Measurements from ENCODE around the gene RAD18.
A peak's percentile ranks its signal among the peaks of the same experiment; 100 is the strongest.

Gene RAD18, protein sequence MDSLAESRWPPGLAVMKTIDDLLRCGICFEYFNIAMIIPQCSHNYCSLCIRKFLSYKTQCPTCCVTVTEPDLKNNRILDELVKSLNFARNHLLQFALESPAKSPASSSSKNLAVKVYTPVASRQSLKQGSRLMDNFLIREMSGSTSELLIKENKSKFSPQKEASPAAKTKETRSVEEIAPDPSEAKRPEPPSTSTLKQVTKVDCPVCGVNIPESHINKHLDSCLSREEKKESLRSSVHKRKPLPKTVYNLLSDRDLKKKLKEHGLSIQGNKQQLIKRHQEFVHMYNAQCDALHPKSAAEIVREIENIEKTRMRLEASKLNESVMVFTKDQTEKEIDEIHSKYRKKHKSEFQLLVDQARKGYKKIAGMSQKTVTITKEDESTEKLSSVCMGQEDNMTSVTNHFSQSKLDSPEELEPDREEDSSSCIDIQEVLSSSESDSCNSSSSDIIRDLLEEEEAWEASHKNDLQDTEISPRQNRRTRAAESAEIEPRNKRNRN

DNA sequence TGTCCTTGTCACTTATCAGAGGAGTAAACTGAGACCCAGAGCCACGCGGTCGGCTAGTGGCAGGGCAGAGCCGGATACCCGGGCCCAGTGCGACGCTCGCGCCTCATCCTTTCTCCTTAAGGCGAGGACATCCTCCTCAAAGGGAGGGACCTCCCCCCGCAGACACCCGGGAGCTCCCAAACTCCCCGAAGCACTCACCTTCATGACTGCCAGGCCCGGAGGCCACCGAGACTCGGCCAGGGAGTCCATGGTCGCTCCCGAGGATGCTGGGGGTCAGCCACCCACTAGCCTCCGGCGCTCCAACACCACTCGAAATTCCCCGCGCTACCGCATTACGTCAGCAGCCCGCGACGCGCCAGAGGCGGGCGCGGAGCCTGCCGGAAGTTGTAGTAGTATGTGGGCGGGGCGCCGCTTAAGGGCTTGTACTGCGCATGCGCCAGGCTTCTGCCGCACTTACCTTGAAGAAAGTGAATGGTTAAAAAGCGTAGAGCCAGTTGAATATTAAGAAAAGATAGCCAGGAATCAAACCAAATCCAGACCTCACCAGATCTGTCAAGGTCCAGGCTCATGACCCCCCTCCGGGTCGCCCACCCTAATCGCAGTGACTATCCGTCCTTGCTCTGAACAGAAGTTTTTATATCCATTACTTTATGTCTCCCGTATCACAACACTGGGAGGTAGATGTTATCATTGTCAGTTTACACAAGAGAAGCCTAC, at the start of gene RAD18:
TSS of gene RAD18 (minus strand) at position 336 of the 717 bp plus-strand sequence. CDS start at position 249, 87 bp downstream.
- DNase-seq (ENCODE audit: low read depth), result peak; percentile 85

DNA sequence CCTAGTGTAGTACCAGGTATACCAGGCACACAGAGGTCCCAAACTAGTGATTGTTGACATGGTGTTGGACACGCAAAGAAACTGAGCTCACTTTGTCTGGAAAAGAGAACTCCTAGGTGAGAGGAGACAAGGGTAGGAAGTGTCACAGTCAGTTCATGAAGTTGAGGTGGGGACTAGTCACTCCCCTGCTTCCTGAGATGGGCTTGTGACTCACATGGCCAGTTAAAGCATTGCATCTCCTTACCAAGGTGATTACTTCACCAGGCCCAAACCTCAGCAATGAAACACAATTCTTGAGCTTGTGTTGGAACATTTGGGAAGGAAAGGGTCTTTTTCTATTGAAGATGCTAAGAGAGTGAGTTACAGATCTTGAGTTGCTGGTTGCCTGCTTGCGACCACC, 49.2 kb upstream of the RAD18 start:
- DNase-seq (ENCODE audit: low read depth), result no peak

DNA sequence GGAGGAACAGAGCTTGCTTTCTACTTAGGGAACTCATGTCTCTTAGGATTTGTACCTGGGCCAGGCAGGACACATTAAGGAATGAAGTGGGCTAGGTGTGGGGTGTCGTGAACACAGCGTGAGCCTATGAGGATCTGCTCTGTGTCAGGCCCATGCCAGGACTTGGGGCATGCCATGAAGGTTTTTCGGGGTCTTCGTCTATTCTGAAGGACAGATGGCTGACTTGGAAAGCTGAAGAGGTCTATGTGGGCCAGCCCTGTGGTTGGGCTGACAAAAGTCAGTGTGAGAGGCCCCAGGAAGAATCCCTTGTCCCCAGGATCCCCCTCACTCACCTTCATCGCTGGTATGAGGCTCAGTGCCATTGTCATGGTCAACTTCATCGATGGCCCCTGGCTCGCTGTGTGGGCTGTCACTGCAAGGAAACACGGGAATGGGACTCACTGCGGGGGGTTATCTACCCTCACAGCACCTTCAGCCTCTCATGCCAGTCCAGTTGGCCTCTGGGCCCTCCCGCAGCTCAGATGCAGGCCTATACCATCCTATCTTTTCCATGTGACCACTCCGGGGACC, 46.8 kb upstream of the RAD18 start:
- DNase-seq (ENCODE audit: low read depth), result no peak

DNA sequence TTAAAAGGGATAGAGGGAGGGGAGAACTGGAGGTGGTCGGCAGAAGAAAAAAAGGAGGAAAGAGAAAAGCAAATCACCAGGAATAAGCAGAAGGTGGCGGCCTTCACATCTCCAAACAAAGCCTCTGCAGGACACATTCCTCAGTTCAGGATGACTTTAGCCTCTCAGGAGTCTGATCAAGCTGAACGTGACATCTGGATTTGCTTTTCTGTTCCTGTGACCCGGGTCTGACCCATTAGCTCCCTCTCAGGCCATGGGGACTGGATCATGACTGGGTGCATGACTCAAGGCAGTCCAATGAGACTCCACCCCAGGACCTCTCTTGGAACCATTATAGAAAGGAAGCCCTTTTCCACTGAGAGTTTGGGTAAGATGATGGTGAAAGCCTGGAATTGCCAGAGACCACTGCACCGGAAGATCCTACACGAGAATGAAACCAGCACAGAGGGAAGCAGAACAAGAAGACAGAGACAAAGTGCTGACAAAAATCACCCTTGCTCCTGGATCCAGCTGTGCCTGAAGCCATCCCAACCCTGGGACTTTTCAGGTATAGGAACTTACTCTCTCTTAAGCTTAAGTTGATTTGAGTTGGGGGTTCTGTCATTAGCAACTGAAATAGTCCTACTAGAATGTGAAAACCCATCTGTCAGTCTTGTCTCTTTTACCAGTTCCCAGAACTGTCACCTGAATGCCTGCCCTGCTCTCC, 45.4 kb upstream of the RAD18 start:
- no peak for DNase-seq (ENCODE audit: low read depth)

DNA sequence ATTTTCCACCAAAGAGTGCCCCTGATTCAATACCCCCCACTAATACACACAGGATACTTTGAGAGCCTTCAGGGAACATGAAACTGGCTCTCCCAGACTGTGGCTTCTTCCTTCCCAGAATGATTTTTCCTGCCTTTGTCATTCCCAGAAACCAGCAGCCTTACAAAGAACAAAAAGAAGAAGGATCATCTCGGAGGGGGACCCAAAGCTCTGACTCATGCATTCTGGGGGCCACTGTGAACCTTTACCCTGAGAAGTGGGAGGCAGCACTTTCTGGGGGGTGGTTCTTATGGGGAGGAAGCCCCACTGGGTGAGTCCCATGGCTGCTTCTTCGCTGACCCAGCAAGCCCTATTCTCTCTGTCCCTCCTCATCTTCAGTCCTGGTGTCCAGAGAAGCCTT, 44.7 kb upstream of the RAD18 start:
- DNase-seq (ENCODE audit: low read depth), result no peak

DNA sequence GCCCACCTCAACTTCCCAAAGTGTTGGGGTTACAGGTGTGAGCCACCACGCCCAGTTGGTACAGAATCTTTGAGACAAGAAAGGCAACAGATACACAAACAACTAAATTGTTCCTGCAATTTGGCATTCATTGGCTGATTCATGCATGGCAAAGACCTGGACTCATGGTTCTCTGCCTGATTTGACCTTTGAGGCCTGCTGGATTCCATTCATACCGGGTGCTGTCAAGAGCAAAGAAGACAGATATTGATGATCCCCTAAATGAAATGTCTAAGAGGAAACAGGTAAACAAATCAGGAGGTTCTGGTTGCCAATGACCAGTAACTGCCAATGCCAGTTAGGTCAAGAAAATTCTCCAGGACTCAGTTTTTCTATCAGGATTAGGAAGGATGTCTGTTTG, 43.9 kb upstream of the RAD18 start:
- no peak for DNase-seq (ENCODE audit: low read depth)

DNA sequence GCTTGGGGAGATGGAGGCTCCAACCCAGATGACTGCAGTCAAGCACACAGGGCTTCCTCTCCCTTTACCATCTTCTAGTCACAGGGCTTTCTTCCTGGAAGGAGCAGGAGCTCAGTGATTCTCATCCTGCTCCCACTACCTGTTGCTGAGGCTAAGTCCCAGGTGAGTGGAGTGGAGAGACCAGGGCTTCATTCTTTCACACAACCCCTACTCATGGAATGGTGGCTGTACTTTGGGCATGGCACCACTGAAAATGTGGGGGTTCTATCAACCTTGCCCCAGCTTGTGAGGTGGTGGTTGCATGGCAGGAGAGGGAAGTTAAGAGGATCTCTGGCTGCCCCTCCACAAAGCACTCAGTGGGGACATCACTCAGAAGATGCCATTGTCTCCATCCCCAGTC, 36.8 kb upstream of the RAD18 start:
- DNase-seq (ENCODE audit: low read depth), result no peak

DNA sequence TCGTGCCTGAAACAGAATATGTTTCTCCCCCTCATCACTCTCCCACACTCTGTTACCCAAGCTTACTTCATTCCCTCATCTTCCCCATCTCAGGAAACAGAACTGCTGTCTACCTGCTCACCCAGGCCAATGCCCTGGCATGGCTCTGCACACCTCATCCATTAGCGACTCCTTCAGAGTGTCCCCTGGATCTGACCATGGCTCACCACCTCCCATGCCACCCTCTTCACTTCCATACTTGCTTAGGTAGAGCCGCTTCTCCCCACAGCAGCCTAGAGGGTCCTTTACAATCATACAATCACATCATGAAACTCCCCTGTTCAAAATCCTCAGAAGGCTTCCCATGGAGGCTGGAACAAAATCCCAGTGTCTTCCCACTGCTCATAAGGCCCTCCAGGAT, 33.9 kb upstream of the RAD18 start:
- DNase-seq (ENCODE audit: low read depth), result no peak

DNA sequence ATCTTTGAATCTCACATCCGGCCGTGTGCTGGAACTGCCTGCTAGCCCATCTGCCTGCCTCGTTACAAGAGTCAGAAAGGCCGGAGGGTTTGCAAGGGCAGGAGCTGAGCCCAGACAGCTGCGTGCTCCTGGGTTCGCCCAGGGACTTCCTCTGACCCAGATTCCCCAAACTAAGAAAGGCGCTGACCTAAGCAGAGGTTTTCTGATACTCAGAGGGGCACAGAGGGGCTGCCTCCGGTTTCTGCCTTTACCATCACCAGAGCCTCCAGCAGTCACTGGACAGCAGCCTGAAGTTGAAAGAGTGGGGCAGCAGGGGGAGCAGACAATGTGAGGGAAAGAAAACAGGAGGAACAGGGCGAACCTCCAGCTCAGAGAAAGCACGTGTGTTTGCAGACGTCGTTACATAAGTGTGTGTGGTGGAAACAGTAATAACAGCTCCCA, 33.4 kb upstream of the RAD18 start:
- no peak for DNase-seq (ENCODE audit: low read depth)

DNA sequence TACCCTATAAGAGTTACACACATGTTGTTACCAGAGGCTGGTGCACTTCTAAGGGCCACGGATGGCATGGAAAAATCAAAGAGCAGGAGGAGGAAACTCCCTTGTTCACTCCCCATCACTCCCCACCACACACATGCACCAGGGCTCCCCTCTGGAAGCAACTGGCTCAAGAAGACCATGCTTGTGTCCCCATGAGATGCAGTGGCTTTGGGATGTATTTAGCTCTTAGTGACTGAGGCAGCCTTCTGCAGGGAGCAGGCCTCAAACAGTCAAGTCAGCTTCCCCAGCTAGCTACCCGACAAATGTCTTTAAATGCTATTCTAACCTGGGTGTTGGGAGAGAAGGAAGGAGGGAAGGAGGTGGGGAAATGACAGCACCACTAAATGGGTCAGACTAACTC, 32.9 kb upstream of the RAD18 start:
- no peak for DNase-seq (ENCODE audit: low read depth)

DNA sequence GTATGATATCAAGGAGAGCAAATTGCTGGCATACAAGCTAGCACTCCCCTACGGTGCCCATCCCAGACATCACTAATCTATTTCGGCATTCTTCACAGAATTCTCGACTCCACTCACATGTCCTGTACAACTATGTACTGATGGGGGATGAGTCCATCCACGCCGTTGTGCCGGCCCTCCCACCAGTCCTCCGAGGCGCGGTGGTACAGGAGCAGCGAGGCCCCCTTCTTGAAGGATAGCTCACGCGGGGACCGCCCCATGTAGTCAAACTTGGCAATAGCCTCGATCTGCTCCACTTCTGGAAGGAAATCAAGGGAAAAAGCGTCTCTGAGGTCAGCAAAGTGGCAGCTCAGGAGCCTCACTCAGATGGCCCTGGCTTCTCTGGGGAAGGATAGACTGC, 31.0 kb upstream of the RAD18 start:
- DNase-seq (ENCODE audit: low read depth), result no peak

DNA sequence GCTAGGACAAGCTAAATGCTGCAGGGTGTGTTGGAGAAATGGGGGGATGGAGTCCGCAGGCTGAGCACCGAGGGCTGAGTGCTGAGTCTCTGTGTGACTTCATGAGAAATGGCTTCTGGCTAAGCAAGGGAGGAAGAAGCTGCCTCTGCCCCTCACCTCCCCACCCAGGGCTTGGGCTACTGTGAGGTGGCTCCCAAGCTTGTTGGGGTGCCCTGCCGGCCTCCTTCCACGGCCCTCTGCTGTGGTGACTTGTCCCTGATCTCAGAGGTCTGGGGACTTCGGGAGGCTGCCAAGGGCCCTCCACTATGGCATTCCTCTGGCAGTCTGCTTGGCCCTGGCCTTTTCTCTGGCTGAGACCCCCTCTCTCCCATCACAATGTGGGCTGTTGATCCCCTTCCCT, 30.1 kb upstream of the RAD18 start:
- no peak for DNase-seq (ENCODE audit: low read depth)

DNA sequence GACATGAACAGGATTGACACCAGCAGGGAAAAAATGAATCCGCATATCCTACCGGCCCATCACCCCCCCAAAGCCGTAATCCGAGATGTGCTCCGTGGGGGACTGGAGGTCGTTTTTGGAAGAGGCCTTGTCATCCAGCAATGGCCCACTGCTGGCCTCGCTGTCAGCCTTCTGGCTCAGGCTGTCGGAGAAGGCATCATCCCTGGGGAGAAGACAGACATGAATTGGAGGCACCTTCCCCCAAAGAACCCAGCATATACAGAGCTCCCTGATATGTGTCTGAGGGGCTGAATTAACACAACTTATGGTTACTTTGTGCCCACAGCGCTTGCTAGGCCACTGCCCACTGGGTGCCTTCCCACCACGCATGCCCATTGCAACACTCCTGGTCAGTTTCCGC, 29.6 kb upstream of the RAD18 start:
- DNase-seq (ENCODE audit: low read depth), result no peak

DNA sequence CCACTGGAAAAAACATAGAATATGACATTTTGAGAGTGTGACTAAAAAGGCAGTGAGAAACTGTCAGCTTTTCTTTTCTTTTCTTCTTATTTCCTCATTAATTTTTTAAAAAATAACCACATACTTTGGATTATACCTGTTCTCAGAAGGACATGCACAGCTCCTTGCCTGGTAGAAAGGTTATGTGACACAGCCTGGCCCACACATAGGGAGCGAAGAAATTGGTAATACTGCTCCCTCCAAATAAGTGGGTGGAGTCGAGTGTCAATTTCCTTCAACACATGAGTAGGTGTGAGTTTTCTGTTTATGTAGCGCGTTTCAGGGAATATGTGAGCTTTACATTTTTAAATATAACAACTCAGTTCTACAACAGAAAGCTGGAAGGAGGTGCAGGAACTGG, 28.9 kb upstream of the RAD18 start:
- DNase-seq (ENCODE audit: low read depth), result no peak

DNA sequence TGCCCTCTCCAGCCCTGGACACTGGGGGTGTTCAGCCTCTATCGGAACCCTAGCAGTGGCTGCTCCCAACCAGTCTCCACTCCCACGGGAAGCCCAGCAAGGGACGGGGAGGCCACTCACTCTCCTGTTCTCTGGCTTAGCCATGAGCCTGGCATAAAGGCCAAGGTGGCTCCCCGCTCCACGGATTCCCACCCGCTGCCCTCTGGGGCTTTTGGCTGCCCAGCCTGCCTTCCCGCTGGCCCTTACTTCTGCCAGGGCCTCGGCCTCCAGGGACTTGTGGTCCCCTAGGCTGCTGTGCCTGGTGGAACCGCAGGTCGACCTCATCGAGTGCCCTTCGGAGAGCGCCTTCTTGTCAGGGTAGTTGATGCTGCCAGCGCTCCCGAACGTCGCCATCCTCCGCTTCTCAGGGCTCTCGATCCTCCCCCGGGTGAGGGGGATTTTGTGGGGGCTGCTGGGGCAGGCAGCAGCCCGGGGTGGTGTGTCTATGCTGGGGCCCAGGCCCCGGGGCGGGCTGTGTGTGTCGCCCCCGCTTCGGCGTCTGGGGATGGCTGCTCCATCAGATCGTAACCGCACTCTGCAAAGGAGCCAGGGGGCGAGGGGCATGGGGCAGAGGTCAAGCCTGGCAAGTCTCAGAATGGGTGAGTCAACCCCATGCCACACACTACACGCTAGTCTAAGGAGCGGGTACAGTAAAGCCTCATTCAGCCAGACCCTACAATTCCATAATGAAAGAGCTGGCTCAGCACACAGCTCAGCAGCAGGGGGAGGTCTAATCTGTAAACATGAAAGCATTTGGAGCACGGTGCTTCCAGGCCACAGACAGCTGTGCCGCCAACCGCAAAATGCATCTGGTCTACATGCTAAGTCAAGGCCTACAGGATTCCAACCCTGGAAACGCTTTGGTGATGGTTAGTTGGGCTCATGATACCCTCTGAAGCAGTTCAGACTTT, 27.3 kb upstream of the RAD18 start:
- DNase-seq (ENCODE audit: low read depth), result no peak

DNA sequence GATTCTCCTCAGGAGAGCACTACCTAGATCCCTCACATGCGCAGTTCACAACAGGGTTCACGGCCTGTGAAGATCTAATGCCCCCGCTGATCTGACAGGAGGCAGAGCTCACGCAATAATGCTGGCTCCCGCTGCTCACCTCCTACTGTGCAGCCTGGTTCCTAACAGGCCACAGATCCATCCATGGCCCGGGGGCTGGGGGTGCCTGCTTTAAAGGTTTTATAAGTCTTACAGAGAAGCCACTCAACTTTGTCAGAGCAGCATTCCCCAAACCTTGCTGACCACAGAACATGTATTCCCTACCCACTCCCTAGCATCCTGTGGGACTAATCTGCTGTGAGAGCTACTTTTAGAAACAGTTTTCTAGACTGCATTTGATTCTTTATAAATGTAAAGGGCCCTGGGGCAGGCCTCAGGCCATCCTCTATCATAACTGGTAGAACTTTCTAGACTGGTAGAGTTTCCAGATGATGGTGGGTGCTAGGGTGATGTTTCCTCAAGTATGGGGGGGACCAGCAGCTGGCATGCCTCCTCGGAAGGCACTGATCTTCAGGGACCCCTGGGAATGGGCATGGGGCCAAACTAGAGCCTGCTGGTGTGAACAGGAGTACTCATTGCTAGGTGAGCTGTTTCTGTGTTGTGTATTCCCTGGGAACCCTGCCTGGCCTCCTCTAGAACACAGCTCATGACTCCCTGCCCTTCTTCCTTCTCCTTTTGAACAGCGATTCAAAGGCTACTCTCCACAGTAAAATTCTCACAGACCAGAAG, 25.7 kb upstream of the RAD18 start:
- no peak for DNase-seq (ENCODE audit: low read depth)

DNA sequence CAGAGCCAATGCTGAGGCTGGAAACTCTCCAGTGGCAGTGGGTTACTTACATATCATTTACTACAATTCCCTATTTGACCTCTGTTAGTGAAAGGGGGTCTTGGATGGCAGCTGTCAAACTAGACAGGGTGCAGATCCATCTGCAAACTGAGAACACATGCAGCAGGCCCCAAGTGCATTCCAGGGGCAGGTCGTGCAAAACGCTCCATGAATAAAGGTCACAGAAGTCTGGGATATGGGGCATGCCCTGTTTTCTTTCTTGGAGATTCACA, 25.0 kb upstream of the RAD18 start:
- no peak for DNase-seq (ENCODE audit: low read depth)

DNA sequence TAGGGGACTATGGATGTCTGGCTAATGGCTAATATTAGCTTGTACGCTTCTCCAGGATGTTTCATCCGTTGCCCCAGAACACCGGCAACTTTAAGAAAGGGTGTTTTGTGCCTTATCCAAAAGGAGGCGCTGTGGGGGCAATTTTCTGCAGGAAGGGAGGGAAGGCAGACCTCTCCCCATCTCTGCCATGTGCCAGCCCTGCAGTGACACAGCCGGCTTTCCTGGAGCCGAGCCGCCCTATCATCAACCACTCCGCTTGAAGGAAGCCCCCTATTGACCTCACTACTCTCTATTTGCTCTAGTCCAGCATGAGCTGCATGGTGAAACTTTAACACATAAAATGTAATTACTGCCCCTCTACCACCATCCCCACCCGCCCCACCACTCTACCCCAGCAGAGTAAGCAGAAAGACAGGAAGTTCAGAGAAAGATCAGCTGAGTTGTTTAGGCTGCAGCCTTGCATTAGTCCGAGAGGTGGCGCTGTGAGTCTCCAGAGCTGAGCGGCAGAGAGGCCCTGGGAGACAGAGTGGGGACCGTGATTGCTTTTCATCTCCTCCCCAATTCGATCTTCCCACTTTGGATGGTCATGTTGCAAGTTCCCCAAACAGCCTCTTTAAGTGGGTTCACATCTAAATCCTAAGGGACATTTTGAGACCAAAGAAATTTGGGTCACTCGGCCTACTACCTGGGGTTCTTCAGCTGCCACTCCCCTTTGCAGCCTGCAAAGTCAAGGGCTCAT, 24.5 kb upstream of the RAD18 start:
- DNase-seq (ENCODE audit: low read depth), result no peak

DNA sequence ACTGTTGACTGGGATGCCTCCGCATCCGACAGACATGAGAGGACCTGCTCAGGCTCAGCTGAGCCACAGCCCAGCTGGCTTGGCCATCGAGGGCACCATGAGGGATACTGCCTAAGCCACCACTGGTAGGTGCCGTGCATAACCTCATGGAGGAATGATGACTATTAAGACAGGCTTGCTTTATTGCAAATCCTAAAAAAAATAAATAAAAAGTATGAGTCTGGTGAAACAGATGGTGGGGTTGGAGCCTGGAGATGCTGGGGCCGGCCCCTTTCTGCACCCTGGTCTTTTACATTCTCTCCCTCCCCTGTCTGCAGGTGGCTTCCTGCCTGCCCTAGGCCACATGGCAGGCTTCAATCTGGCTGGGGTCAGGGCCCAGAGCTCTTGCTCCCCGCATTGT, 24.0 kb upstream of the RAD18 start:
- no peak for DNase-seq (ENCODE audit: low read depth)

DNA sequence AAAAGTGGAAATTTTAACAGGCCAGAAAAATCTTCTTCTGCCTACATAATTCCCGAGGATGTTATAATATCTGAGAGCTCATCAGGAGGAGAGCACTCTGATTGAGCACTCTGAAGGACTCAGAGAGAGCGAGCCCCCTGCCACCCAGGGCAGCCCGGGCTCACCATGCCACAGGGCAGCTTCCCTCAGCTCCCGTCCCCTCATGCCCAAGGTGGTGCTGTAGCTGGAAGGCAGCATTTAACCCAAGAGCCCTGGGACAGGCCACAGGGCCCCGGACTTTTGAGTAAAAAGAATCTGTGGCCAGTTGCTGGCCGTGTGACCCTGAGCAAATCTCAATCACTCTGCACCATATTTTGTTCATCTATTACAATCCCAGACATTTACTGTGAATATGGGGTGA, 23.5 kb upstream of the RAD18 start:
- no peak for DNase-seq (ENCODE audit: low read depth)

Data from stimulated activated CD8-positive, alpha-beta memory T cell treated with anti-CD3 and anti-CD28 coated beads, Interleukin-12 subunit alpha, Interleukin-12 subunit beta, amount 100 ng/mL, for 4 hours (primary cell).